IMR-90 (cell line): ENCODE measurements around the gene DYNC1H1. TPM values are rescaled to one million over a fixed set of nuclear protein-coding genes. Genes with fewer than 3 reads are reported as not detected.
A peak's percentile ranks its signal among the peaks of the same experiment; 100 is the strongest.

Experiments
- ATAC-seq: fragments of 200-7000 bp; cut with Tn5 transposase; 2 replicates; pipeline ENCODE4 v1.9.1; 2020; ENCODE audit warnings: low read depth, mild to moderate bottlenecking, moderate library complexity
- BruUV-seq: library from RNA; stranded (reverse); fragments of 400-500 nt; replicated peaks from 2 replicates; lab custom pipeline; 2021; lab: Mats Ljungman, UMichigan
- CTCF ChIA-PET: fragments of 300-600 bp; formaldehyde crosslinking; extraction: SDS; loops from one replicate; lab custom pipeline; 2021; ENCODE audit warnings: antibody characterized with exemption; lab: Yijun Ruan, JAX
- POLR2A ChIA-PET: fragments of 300-600 bp; sonication (Branson Sonifier 250); formaldehyde crosslinking; loops from one replicate; lab custom pipeline; 2022; ENCODE audit warnings: antibody characterized with exemption; ENCODE audit not compliant: unreplicated experiment; lab: Charles Lee
- DNase-seq: peaks from one replicate; pipeline ENCODE4 v3.0.0; 2013
- H2AFZ ChIP-seq: replicated peaks from 2 replicates; pipeline ENCODE3; 2013; ENCODE audit warnings: low read length, mild to moderate bottlenecking; ENCODE audit not compliant: poor library complexity
- H2AK5ac ChIP-seq: 2 replicates; pipeline ENCODE4 v1.6.1; 2013; ENCODE audit warnings: low read depth, low read length, inconsistent platforms
- H2AK9ac ChIP-seq: replicated peaks from 2 replicates; pipeline ENCODE3; 2013; ENCODE audit warnings: mild to moderate bottlenecking, low read depth, low read length, moderate library complexity; ENCODE audit not compliant: poor library complexity
- H2BK120ac ChIP-seq: 2 replicates; pipeline ENCODE4 v1.6.1; 2013; ENCODE audit warnings: low read depth, low read length, inconsistent platforms
- H2BK15ac ChIP-seq: 3 replicates; pipeline ENCODE4 v1.6.1; 2013; ENCODE audit warnings: low read depth, low read length, inconsistent platforms
- H2BK20ac ChIP-seq: 2 replicates; pipeline ENCODE4 v1.6.1; 2013; ENCODE audit warnings: low read depth, mild to moderate bottlenecking, inconsistent platforms, low read length, moderate library complexity
- H2BK5ac ChIP-seq: 2 replicates; pipeline ENCODE4 v1.6.1; 2013; ENCODE audit warnings: mild to moderate bottlenecking, low read depth, low read length, inconsistent platforms; ENCODE audit not compliant: poor library complexity, severe bottlenecking
- H3K14ac ChIP-seq: replicated peaks from 2 replicates; pipeline ENCODE4 v1.6.1; 2013; ENCODE audit warnings: low read depth, low read length, inconsistent platforms
- H3K18ac ChIP-seq: 2 replicates; pipeline ENCODE4 v1.6.1; 2013; ENCODE audit warnings: low read depth, low read length, control low read depth
- H3K23ac ChIP-seq: 2 replicates; pipeline ENCODE4 v1.6.1; 2013; ENCODE audit warnings: low read depth, low read length, inconsistent platforms
- H3K27ac ChIP-seq: 2 replicates; pipeline ENCODE4 v1.5.1; 2013; ENCODE audit warnings: mild to moderate bottlenecking, control low read depth, low read length; ENCODE audit not compliant: insufficient read depth
- H3K27me3 ChIP-seq: 2 replicates; pipeline ENCODE4 v1.6.1; 2013; ENCODE audit warnings: low read length; ENCODE audit not compliant: control insufficient read depth, insufficient read depth
- H3K36me3 ChIP-seq: 2 replicates; pipeline ENCODE4 v1.6.1; 2013; ENCODE audit warnings: low read length, mixed read lengths; ENCODE audit not compliant: control insufficient read depth, insufficient read depth
- H3K4ac ChIP-seq: 2 replicates; pipeline ENCODE4 v1.6.1; 2013; ENCODE audit warnings: low read depth, low read length, inconsistent platforms
- H3K4me1 ChIP-seq: 2 replicates; pipeline ENCODE4 v1.6.1; 2013; ENCODE audit warnings: low read length, mixed read lengths; ENCODE audit not compliant: control insufficient read depth, insufficient read depth
- H3K4me2 ChIP-seq: 2 replicates; pipeline ENCODE4 v1.6.1; 2013; ENCODE audit warnings: low read depth, mild to moderate bottlenecking, control low read depth, low read length, moderate library complexity
- H3K4me3 ChIP-seq: 2 replicates; pipeline ENCODE4 v1.5.1; 2013; ENCODE audit warnings: low read depth, mild to moderate bottlenecking, control low read depth, low read length, moderate library complexity; ENCODE audit not compliant: insufficient read depth
- H3K56ac ChIP-seq: 2 replicates; pipeline ENCODE4 v1.6.1; 2013; ENCODE audit warnings: low read length, inconsistent platforms; ENCODE audit not compliant: insufficient read depth; ENCODE audit errors: extremely low read depth
- H3K79me1 ChIP-seq, 2 experiments: 2 replicates each; pipeline ENCODE4 v1.6.1; 2013; ENCODE audit warnings: low read length in 2 of 2, inconsistent platforms in 1 of 2, low read depth in 1 of 2
- H3K9ac ChIP-seq: 2 replicates; pipeline ENCODE4 v1.6.1; 2013; ENCODE audit warnings: low read depth, low read length, control low read depth
- H3K9me1 ChIP-seq: 2 replicates; pipeline ENCODE4 v1.6.1; 2013; ENCODE audit warnings: low read length, inconsistent platforms; ENCODE audit not compliant: insufficient read depth
- H3K9me3 ChIP-seq: 2 replicates; pipeline ENCODE4 v1.6.1; 2013; ENCODE audit warnings: low read length; ENCODE audit not compliant: control insufficient read depth, insufficient read depth
- H4K20me1 ChIP-seq: 2 replicates; pipeline ENCODE4 v1.6.1; 2013; ENCODE audit warnings: low read length, inconsistent platforms; ENCODE audit not compliant: insufficient read depth
- H4K5ac ChIP-seq: 2 replicates; pipeline ENCODE4 v1.6.1; 2013; ENCODE audit warnings: mild to moderate bottlenecking, low read depth, low read length, control low read depth
- H4K8ac ChIP-seq, 2 experiments: 2 replicates each; pipeline ENCODE4 v1.6.1; 2013; ENCODE audit warnings: low read depth in 2 of 2, low read length in 2 of 2, control low read depth in 1 of 2, inconsistent platforms in 1 of 2
- H4K91ac ChIP-seq: 2 replicates; pipeline ENCODE4 v1.6.1; 2013; ENCODE audit warnings: low read depth, low read length, inconsistent platforms; ENCODE audit not compliant: insufficient read depth
- CEBPB ChIP-seq: IDR thresholded peaks from 2 replicates; pipeline ENCODE4 v1.6.1; 2012; ENCODE audit warnings: low read depth, low read length, improper control_type of control experiment
- CTCF ChIP-seq: conservative IDR thresholded peaks from 2 replicates; pipeline ENCODE4 v1.5.1; 2012; ENCODE audit warnings: mild to moderate bottlenecking, low read depth, low read length, improper control_type of control experiment
- MAFK ChIP-seq: IDR thresholded peaks from 2 replicates; pipeline ENCODE4 v1.6.1; 2012; ENCODE audit warnings: low read depth, low read length, improper control_type of control experiment
- MAZ ChIP-seq: IDR thresholded peaks from 2 replicates; pipeline ENCODE4 v1.6.1; 2012; ENCODE audit warnings: low read depth, mild to moderate bottlenecking, low read length, improper control_type of control experiment, moderate library complexity, borderline replicate concordance
- MXI1 ChIP-seq: IDR thresholded peaks from 2 replicates; pipeline ENCODE4 v1.6.1; 2012; ENCODE audit warnings: low read depth, mild to moderate bottlenecking, low read length, moderate library complexity, borderline replicate concordance
- POLR2A ChIP-seq: IDR thresholded peaks from 2 replicates; pipeline ENCODE4 v1.6.1; 2012; ENCODE audit warnings: mild to moderate bottlenecking, low read depth, low read length
- RCOR1 ChIP-seq: IDR thresholded peaks from 2 replicates; pipeline ENCODE4 v1.6.1; 2012; ENCODE audit warnings: mild to moderate bottlenecking, low read length, improper control_type of control experiment; ENCODE audit not compliant: insufficient replicate concordance
- RFX5 ChIP-seq: IDR thresholded peaks from 2 replicates; pipeline ENCODE4 v1.8.0; 2012; ENCODE audit warnings: low read depth, mild to moderate bottlenecking, low read length, moderate library complexity
- SMC3 ChIP-seq: fragments of 150-350 bp; IDR thresholded peaks from 2 replicates; pipeline ENCODE4 v1.6.1; 2016; ENCODE audit warnings: low read depth, mild to moderate bottlenecking, antibody characterized with exemption, low read length, moderate library complexity
- USF2 ChIP-seq: fragments of 150-350 bp; IDR thresholded peaks from 2 replicates; pipeline ENCODE4 v1.6.1; 2017; ENCODE audit warnings: mild to moderate bottlenecking, antibody characterized with exemption, low read length, low read depth
- WGBS, 2 experiments: methylation state at CpG; one replicate each; pipeline versions ENCODE4 v1.1.5 to v1.1.7; 2013; ENCODE audit warnings: missing lambda C conversion rate in 2 of 2; ENCODE audit not compliant: insufficient read length in 1 of 2; ENCODE audit errors: extremely low coverage in 2 of 2; 5-methylcytosine and 5-hydroxymethylcytosine counted together
- dilution Hi-C: fragments of 300-500 bp; cut with HindIII; formaldehyde crosslinking; loops from one replicate; pipeline ENCODE4 v1.14.3; 2018; ENCODE audit warnings: low sequenced_read_pairs; ENCODE audit not compliant: unreplicated experiment
- in situ Hi-C: fragments of 300-500 bp; cut with MboI; formaldehyde crosslinking; loops from 3 replicates; pipeline ENCODE4 v1.14.3; 2019; ENCODE audit warnings: low sequenced_read_pairs, inconsistent platforms, mixed read lengths
- intact Hi-C: fragments of 100-400 bp; cut with micrococcal nuclease; formaldehyde crosslinking; loops from 2 replicates; pipeline ENCODE4 v1.10.0; 2022
- polyA plus RNA-seq, 3 experiments: library from polyadenylated mRNA; depleted of rRNA; stranded (reverse); fragments of >200 nt; gene quantifications; 2 replicates each; pipeline ENCODE4 v1.2.3, GENCODE V29; 2012; ENCODE audit warnings: low replicate concordance in 1 of 3
- total RNA-seq: library from RNA; depleted of rRNA; stranded (reverse); fragments of >200 nt; gene quantifications from 2 replicates; pipeline ENCODE4 v1.2.3, GENCODE V29; 2012

Gene DYNC1H1
- total and polyA plus RNA-seq, 2 of the 4 experiments (the other 2 are of a cell fraction) = 240 to 670 TPM

- Histone ChIP-seq H3K23ac (no peak overlapping the region), H3K14ac (0 out of 2 replicates have a peak overlapping the region, but pooled peaks have one; percentile 24), H3K79me1 (no peaks in the 10 kb centered on the region), H2BK20ac (0 out of 2 replicates have a peak overlapping the region, but pooled peaks have one; percentile 3), H2BK5ac (no peak overlapping the region), H3K27ac (no peak overlapping the region), H3K9ac (no peak overlapping the region), H2AK9ac (peak overlapping the region; percentile 73), H3K27me3 (no peaks in the 10 kb centered on the region), H4K20me1 (peaks cover 2% of the 10 kb centered on the region), H3K9me3 (no peaks in the 10 kb centered on the region), H3K4me3 (no peak overlapping the region), H3K4ac (no peak overlapping the region), H3K4me1 (peaks cover 6% of the 10 kb centered on the region), H2BK15ac (no peak overlapping the region), H2AK5ac (0 out of 2 replicates have a peak overlapping the region, but pooled peaks have one; percentile 21), H4K5ac (peak overlapping the region; percentile 10; the same call in 1 of the 2 replicates), H3K4me2 (no peak overlapping the region), H2AFZ (peak overlapping the region; percentile 13), H2BK120ac (no peak overlapping the region), H3K9me1 (peaks cover 12% of the 10 kb centered on the region), H3K36me3 (peaks cover 31% of the 10 kb centered on the region), H3K18ac (no peak overlapping the region), H4K91ac (no peak overlapping the region), H3K56ac (no peak overlapping the region), H4K8ac (no peak overlapping the region)
- ATAC-seq (peak; percentile 81), DNase-seq (peak; percentile 83)
- dilution Hi-C loops = no loop called here
- intact Hi-C loops = no loop called here
- TF ChIP-seq USF2 (no peak), RFX5 (no peak), SMC3 (no peak), MAZ (peak; percentile 39; the same call in 1 of the 2 replicates), MAFK (no peak), POLR2A (no peak), RCOR1 (no peak), CEBPB (peak; percentile 48; the same call in 1 of the 2 replicates), CTCF (no peak), MXI1 (no peak)
- ChIA-PET POLR2A (no interaction called here), CTCF (no interaction called here)
- in situ Hi-C loops = no loop called here
- BruUV-seq = no TSS peak
- WGBS, 2 experiments = 72% methylated on average over 18 of the region's 24 CpGs; no CpG with 5 or more reads in 1 of the 2 experiments
Measured at GRCh38 chr14:102055181-102055901, 91.0 kb downstream of the DYNC1H1 start.
